ENCODE results near the gene NTM. TPM values are rescaled to one million over a fixed set of nuclear protein-coding genes. Genes with fewer than 3 reads are reported as not detected.

Gene NTM
- total and polyA plus RNA-seq, 2 donors: 3.8 to 27.8 TPM

- peaks cover 2% of the 10 kb centered on the region for H3K4me1 ChIP-seq (ENCODE audit: insufficient read depth)
- no peak for DNase-seq (ENCODE audit: extremely low spot score)
- no peak overlapping the region for H3K4me3 ChIP-seq (ENCODE audit: low read depth, low read length)
- no peaks in the 10 kb centered on the region for H3K36me3 ChIP-seq (ENCODE audit: insufficient read depth)
- H3K27ac ChIP-seq (ENCODE audit: low read depth): no peak overlapping the region
- WGBS: 88% methylated on average over 4 of the region's 4 CpGs
Observed at GRCh38 chr11:131918663-131919062, 548.2 kb downstream of the NTM start.

- no peaks in the 10 kb centered on the region for H3K36me3 ChIP-seq (ENCODE audit: insufficient read depth)
- 93% methylated on average over 6 of the region's 6 CpGs for WGBS
- H3K27ac ChIP-seq (ENCODE audit: low read depth): no peak overlapping the region
- no peak for DNase-seq (ENCODE audit: extremely low spot score)
- no peak overlapping the region for H3K4me3 ChIP-seq (ENCODE audit: low read depth, low read length)
- H3K4me1 ChIP-seq (ENCODE audit: insufficient read depth): peaks cover 4% of the 10 kb centered on the region
Observed at GRCh38 chr11:131922220-131922619, 551.8 kb downstream of the NTM start.

GRCh38 chr11:131923309-131923708, 552.9 kb downstream of the NTM start:
- H3K27ac ChIP-seq (ENCODE audit: low read depth): no peak overlapping the region
- no peak overlapping the region for H3K4me3 ChIP-seq (ENCODE audit: low read depth, low read length)
- peaks cover 4% of the 10 kb centered on the region for H3K4me1 ChIP-seq (ENCODE audit: insufficient read depth)
- WGBS: 59% methylated on average over 3 of the region's 3 CpGs
- no peak for DNase-seq (ENCODE audit: extremely low spot score)
- H3K36me3 ChIP-seq (ENCODE audit: insufficient read depth): no peaks in the 10 kb centered on the region

- no peak overlapping the region for H3K27ac ChIP-seq (ENCODE audit: low read depth)
- WGBS: 64% methylated on average over 8 of the region's 8 CpGs
- DNase-seq (ENCODE audit: extremely low spot score): no peak
- H3K4me1 ChIP-seq (ENCODE audit: insufficient read depth): peaks cover 4% of the 10 kb centered on the region
- no peaks in the 10 kb centered on the region for H3K36me3 ChIP-seq (ENCODE audit: insufficient read depth)
- no peak overlapping the region for H3K4me3 ChIP-seq (ENCODE audit: low read depth, low read length)
Observed at GRCh38 chr11:131924001-131924400, 553.6 kb downstream of the NTM start.

GRCh38 chr11:131924457-131925201, 554.2 kb downstream of the NTM start:
- no peak overlapping the region for H3K27ac ChIP-seq (ENCODE audit: low read depth)
- H3K4me1 ChIP-seq (ENCODE audit: insufficient read depth): peaks cover 4% of the 10 kb centered on the region
- no peak for DNase-seq (ENCODE audit: extremely low spot score)
- no peak overlapping the region for H3K4me3 ChIP-seq (ENCODE audit: low read depth, low read length)
- no peaks in the 10 kb centered on the region for H3K36me3 ChIP-seq (ENCODE audit: insufficient read depth)
- 32% methylated on average over 4 of the region's 4 CpGs for WGBS

GRCh38 chr11:131925829-131926228, 555.4 kb downstream of the NTM start:
- H3K4me3 ChIP-seq (ENCODE audit: low read depth, low read length): no peak overlapping the region

GRCh38 chr11:131928992-131929391, 558.6 kb downstream of the NTM start:
- DNase-seq (ENCODE audit: extremely low spot score): no peak
- no peak overlapping the region for H3K4me3 ChIP-seq (ENCODE audit: low read depth, low read length)
- WGBS: 81% methylated on average over 11 of the region's 11 CpGs

More at GRCh38 chr11:131925829-131926228, 555.4 kb downstream of the NTM start:
- WGBS: 94% methylated on average over 4 of the region's 4 CpGs
- peaks cover 4% of the 10 kb centered on the region for H3K4me1 ChIP-seq (ENCODE audit: insufficient read depth)
- DNase-seq (ENCODE audit: extremely low spot score): no peak
- H3K27ac ChIP-seq (ENCODE audit: low read depth): no peak overlapping the region
- H3K36me3 ChIP-seq (ENCODE audit: insufficient read depth): no peaks in the 10 kb centered on the region

GRCh38 chr11:131932584-131933325, 562.3 kb downstream of the NTM start:
- no peak overlapping the region for H3K4me3 ChIP-seq (ENCODE audit: low read depth, low read length)
- no peaks in the 10 kb centered on the region for H3K36me3 ChIP-seq (ENCODE audit: insufficient read depth)
- WGBS: 75% methylated on average over 13 of the region's 13 CpGs
- H3K27ac ChIP-seq (ENCODE audit: low read depth): no peak overlapping the region
- no peaks in the 10 kb centered on the region for H3K4me1 ChIP-seq (ENCODE audit: insufficient read depth)
- DNase-seq (ENCODE audit: extremely low spot score): no peak

More at GRCh38 chr11:131928992-131929391, 558.6 kb downstream of the NTM start:
- Histone ChIP-seq H3K36me3 (ENCODE audit: insufficient read depth) (no peaks in the 10 kb centered on the region), H3K4me1 (ENCODE audit: insufficient read depth) (no peaks in the 10 kb centered on the region), H3K27ac (ENCODE audit: low read depth) (no peak overlapping the region)

- WGBS: 89% methylated on average over 4 of the region's 4 CpGs
- H3K36me3 ChIP-seq (ENCODE audit: insufficient read depth): no peaks in the 10 kb centered on the region
- no peaks in the 10 kb centered on the region for H3K4me1 ChIP-seq (ENCODE audit: insufficient read depth)
- DNase-seq (ENCODE audit: extremely low spot score): no peak
- no peak overlapping the region for H3K4me3 ChIP-seq (ENCODE audit: low read depth, low read length)
- no peak overlapping the region for H3K27ac ChIP-seq (ENCODE audit: low read depth)
Observed at GRCh38 chr11:131934006-131934405, 563.6 kb downstream of the NTM start.

- DNase-seq (ENCODE audit: extremely low spot score): no peak
- WGBS: 84% methylated on average over 6 of the region's 6 CpGs
Observed at GRCh38 chr11:131938351-131938751, 567.9 kb downstream of the NTM start.

GRCh38 chr11:131940126-131940525, 569.7 kb downstream of the NTM start:
- H3K4me3 ChIP-seq (ENCODE audit: low read depth, low read length): no peak overlapping the region
- H3K27ac ChIP-seq (ENCODE audit: low read depth): no peak overlapping the region
- H3K4me1 ChIP-seq (ENCODE audit: insufficient read depth): no peaks in the 10 kb centered on the region
- no peaks in the 10 kb centered on the region for H3K36me3 ChIP-seq (ENCODE audit: insufficient read depth)
- WGBS: 65% methylated on average over 4 of the region's 4 CpGs
- DNase-seq (ENCODE audit: extremely low spot score): no peak

More at GRCh38 chr11:131938351-131938751, 567.9 kb downstream of the NTM start:
- H3K36me3 ChIP-seq (ENCODE audit: insufficient read depth): no peaks in the 10 kb centered on the region
- no peaks in the 10 kb centered on the region for H3K4me1 ChIP-seq (ENCODE audit: insufficient read depth)
- no peak overlapping the region for H3K27ac ChIP-seq (ENCODE audit: low read depth)
- no peak overlapping the region for H3K4me3 ChIP-seq (ENCODE audit: low read depth, low read length)

GRCh38 chr11:131942878-131943277, 572.5 kb downstream of the NTM start:
- Histone ChIP-seq H3K27ac (ENCODE audit: low read depth) (no peak overlapping the region), H3K4me1 (ENCODE audit: insufficient read depth) (no peaks in the 10 kb centered on the region), H3K4me3 (ENCODE audit: low read depth, low read length) (no peak overlapping the region), H3K36me3 (ENCODE audit: insufficient read depth) (no peaks in the 10 kb centered on the region)
- WGBS: 78% methylated on average over 7 of the region's 7 CpGs
- DNase-seq (ENCODE audit: extremely low spot score): no peak

- no peaks in the 10 kb centered on the region for H3K36me3 ChIP-seq (ENCODE audit: insufficient read depth)
- WGBS: 85% methylated on average over 6 of the region's 6 CpGs
- no peak for DNase-seq (ENCODE audit: extremely low spot score)
- no peaks in the 10 kb centered on the region for H3K4me1 ChIP-seq (ENCODE audit: insufficient read depth)
- H3K27ac ChIP-seq (ENCODE audit: low read depth): no peak overlapping the region
- H3K4me3 ChIP-seq (ENCODE audit: low read depth, low read length): no peak overlapping the region
Observed at GRCh38 chr11:131943295-131943694, 572.9 kb downstream of the NTM start.

- no peaks in the 10 kb centered on the region for H3K4me1 ChIP-seq (ENCODE audit: insufficient read depth)
- H3K27ac ChIP-seq (ENCODE audit: low read depth): no peak overlapping the region
- no peaks in the 10 kb centered on the region for H3K36me3 ChIP-seq (ENCODE audit: insufficient read depth)
- H3K4me3 ChIP-seq (ENCODE audit: low read depth, low read length): no peak overlapping the region
- 35% methylated on average over 6 of the region's 6 CpGs for WGBS
- no peak for DNase-seq (ENCODE audit: extremely low spot score)
Observed at GRCh38 chr11:131944736-131945135, 574.3 kb downstream of the NTM start.
